Activated T-helper 2 cell treated with anti-CD3 and anti-CD28 coated beads, Interferon-gamma antibody, Interleukin-2, Interleukin-4, amounts not matched to agents 10 μg/mL and 5 μg/mL and 100 μg/mL, durations not matched to agents 14 hours and 24 hours and 36 hours (primary cell): Measurements from ENCODE around the gene CMPK2. TPM values are rescaled to one million over a fixed set of nuclear protein-coding genes. Genes with fewer than 3 reads are reported as not detected.
A peak's percentile ranks its signal among the peaks of the same experiment; 100 is the strongest.
"Not testable (repeated sequence)": the region's sequence is repeated elsewhere in the genome, so short reads cannot be mapped to it uniquely, and the experiment has no call there.

ENCODE experiments used
- DNase-seq: peaks from one replicate; pipeline ENCODE4 v3.0.0; 2021; ENCODE audit warnings: low spot score
- H3K27ac Mint-ChIP-seq: one replicate; pipeline ENCODE4 v1.8.0; 2021; ENCODE audit warnings: mixed read lengths
- H3K27me3 Mint-ChIP-seq: one replicate; pipeline ENCODE4 v1.8.0; 2021; ENCODE audit warnings: low read depth, mixed read lengths
- H3K36me3 Mint-ChIP-seq: one replicate; pipeline ENCODE4 v1.8.0; 2021; ENCODE audit warnings: low read depth, mixed read lengths
- H3K4me1 Mint-ChIP-seq: one replicate; pipeline ENCODE4 v1.8.0; 2021; ENCODE audit warnings: low read depth, mixed read lengths
- H3K4me3 Mint-ChIP-seq: one replicate; pipeline ENCODE4 v1.8.0; 2021; ENCODE audit warnings: low read depth, mild to moderate bottlenecking, moderate library complexity, mixed read lengths
- H3K9me3 Mint-ChIP-seq: one replicate; pipeline ENCODE4 v1.8.0; 2021; ENCODE audit warnings: mixed read lengths
- intact Hi-C: fragments of 100-400 bp; cut with micrococcal nuclease; formaldehyde crosslinking; loops from one replicate; pipeline ENCODE4 v1.15.1; 2023
- total RNA-seq: library from RNA; stranded (reverse); gene quantifications from 2 replicates; pipeline ENCODE4 v1.2.3, GENCODE V29; 2022

CMPK2 gene
- total RNA-seq, 1 donor from 2014 or later, result 2.9 TPM

DNA sequence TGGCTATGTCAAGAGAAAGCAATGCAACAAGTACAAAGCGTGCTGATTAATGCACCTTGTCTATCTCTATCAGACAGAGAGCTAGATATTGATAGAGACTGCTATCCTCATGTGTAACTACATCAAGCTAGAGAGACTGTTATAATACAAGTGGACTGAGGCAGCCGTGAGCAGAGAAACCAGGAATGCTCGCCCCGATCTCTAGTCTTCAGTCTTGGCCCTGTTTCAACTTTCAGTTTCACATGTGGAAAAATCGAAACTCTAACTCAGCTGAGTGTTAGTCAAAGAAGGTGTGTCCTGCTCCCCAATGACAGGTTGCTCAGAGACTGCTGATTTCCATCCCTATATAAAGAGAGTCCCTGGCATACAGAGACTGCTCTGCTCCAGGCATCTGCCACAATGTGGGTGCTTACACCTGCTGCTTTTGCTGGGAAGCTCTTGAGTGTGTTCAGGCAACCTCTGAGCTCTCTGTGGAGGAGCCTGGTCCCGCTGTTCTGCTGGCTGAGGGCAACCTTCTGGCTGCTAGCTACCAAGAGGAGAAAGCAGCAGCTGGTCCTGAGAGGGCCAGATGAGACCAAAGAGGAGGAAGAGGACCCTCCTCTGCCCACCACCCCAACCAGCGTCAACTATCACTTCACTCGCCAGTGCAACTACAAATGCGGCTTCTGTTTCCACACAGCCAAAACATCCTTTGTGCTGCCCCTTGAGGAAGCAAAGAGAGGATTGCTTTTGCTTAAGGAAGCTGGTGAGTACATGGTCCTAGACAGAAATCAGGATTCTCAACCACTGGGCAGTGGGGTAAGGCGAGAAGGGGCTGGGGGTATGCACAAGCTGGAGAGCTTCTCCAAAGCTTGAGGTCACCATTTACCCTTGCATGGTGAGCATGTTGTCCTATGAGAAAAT, 11.9 kb upstream of the CMPK2 start, which contains the start of gene RSAD2:
Gene RSAD2 (plus strand): TSS at position 376 of the 903 bp plus-strand sequence. CDS start 24 bp downstream, at position 400.
- intact Hi-C loops, result loop anchor here (1.0 kb wide), 1 partner anchor 12 kb away; the partner anchor contains the start of gene CMPK2
- Mint-ChIP-seq H3K27me3 (no peaks in the 10 kb centered on the region), H3K27ac (peak within 1 kb of the TSS; percentile 21), H3K4me1 (peaks cover 80% of the 10 kb centered on the region), H3K36me3 (peaks cover 24% of the 10 kb centered on the region), H3K4me3 (peak within 1 kb of the TSS; percentile 74), H3K9me3 (peaks cover 6% of the 10 kb centered on the region)
- DNase-seq, result peak; percentile 42

DNA sequence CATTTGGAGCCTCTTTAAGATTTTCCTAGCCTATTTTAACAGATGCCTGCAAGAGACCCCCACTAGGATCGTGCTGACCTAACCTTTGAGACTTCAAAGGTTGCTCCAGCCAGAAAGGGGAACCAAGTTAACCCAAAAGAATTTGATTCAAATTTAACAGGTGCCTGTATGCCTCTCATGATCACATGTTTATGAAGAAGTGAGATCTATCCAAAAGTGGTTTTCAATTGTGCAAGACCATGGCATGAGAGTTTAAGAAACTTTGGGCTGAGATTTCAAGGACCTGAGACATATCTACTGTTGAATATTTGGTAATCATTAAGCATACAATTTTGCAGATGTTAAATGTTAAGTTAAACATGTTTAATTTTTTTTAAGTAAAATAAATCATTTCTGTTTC, 10.6 kb upstream of the CMPK2 start:
- Mint-ChIP-seq H3K4me1 (peaks cover 72% of the 10 kb centered on the region), H3K27me3 (peaks cover under 1% of the 10 kb centered on the region), H3K36me3 (peaks cover 12% of the 10 kb centered on the region), H3K4me3 (no peak overlapping the region), H3K27ac (no peak overlapping the region), H3K9me3 (peaks cover 6% of the 10 kb centered on the region)
- no peak for DNase-seq
- intact Hi-C loops, result no loop called here

DNA sequence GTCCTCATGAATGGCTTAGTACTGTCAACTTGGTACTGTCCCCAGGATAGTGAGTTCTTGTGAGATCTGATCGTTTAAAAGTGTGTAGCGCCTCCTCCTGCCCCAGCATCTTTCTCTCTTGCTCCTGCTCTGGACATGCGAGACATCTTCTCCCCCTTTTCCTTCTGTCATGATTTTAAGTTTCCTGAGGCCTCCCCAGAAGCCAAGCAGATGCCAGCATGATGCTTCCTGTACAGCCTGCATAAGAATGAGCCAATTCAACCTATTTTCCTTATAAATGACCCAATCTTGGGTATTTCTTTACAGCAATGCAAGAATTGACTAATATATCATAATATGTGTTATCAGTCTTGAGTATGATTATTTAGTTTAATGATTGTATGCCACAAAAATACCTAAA, 8.3 kb upstream of the CMPK2 start:
- H3K4me3 Mint-ChIP-seq, result no peak overlapping the region
- DNase-seq, result no peak
- H3K9me3 Mint-ChIP-seq, result peaks cover 6% of the 10 kb centered on the region
- peaks cover 61% of the 10 kb centered on the region for H3K4me1 Mint-ChIP-seq
- peaks cover 3% of the 10 kb centered on the region for H3K27me3 Mint-ChIP-seq
- intact Hi-C loops, result no loop called here
- H3K36me3 Mint-ChIP-seq, result peaks cover 15% of the 10 kb centered on the region
- no peak overlapping the region for H3K27ac Mint-ChIP-seq

DNA sequence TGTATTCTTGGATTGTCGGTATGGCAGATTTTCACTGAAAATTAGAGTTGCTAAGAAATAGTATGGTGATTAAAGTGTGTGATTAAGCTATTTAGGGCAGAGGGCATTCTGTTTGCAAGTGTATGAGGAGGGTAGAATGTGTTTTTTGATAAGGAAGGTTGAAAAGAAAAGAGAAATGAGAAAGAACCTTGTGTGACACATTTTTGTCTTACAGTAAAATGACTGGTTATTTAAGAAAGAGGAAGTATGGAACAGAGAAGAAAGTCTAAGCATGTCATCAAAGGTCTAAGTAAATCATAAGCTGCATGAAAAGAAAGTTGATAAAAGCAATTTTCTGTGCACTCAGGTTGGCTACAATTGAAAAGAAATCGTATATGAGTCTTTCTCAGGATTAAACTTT, 6.7 kb upstream of the CMPK2 start:
- Mint-ChIP-seq H3K4me1 (peaks cover 53% of the 10 kb centered on the region), H3K27ac (peak overlapping the region; percentile 31)
- intact Hi-C loops, result no loop called here

DNA sequence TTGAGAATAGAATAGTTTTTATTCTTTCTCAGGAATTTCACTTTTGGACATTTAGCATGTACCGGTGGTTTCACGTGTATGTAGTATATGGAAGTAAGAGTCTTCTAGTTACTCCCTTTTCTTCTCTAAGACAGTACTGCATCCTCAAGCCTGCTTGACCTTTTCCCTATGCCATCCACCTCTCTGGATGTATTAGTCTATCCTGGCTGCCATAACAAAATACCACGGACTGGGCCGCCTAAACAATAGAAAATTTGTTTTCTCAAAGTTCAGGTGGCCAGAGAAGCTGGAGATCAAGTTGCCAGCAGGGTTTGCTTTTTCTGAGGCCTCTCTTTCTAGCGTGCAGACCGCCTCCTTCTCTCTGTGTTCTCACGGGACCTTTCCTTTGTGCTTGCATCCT, 1.3 kb upstream of the CMPK2 start:
- Mint-ChIP-seq H3K27ac (no peak overlapping the region), H3K4me1 (peaks cover 40% of the 10 kb centered on the region), H3K4me3 (peak overlapping the region; percentile 60), H3K9me3 (peaks cover 2% of the 10 kb centered on the region), H3K36me3 (peaks cover 27% of the 10 kb centered on the region), H3K27me3 (peaks cover 3% of the 10 kb centered on the region)
- no peak for DNase-seq
- intact Hi-C loops, result loop anchor here (2.0 kb wide), 1 partner anchor 40 kb away; no protein-coding TSS in a partner anchor

More for the DNA sequence above, 6.7 kb upstream of the CMPK2 start:
- H3K36me3 Mint-ChIP-seq, result peaks cover 15% of the 10 kb centered on the region
- H3K9me3 Mint-ChIP-seq, result peaks cover 6% of the 10 kb centered on the region
- no peak overlapping the region for H3K4me3 Mint-ChIP-seq
- DNase-seq, result no peak
- peaks cover 3% of the 10 kb centered on the region for H3K27me3 Mint-ChIP-seq

DNA sequence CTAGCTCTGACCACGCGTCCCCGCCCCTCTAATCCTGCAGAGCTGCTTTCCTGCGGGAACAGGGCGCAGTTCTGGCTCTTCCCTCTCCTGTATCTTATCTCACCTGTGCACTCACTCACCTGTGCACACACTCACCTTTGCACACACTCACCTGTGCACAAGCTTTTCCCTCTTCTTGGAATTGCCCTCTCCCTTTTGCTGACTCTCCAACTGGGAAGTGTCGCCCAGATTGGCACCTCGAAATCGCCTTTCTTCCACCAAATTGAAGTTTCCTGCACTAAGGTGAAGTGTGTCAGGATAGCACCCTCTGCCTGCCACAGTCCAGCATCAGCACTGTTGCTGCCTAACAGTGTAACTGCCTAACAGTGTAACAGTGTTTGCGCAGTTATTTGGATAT, 566 bp upstream of the CMPK2 start:
- Mint-ChIP-seq H3K36me3 (peaks cover 34% of the 10 kb centered on the region), H3K4me1 (peaks cover 42% of the 10 kb centered on the region), H3K27me3 (peaks cover 2% of the 10 kb centered on the region), H3K9me3 (peaks cover 8% of the 10 kb centered on the region), H3K4me3 (peak overlapping the region; percentile 95), H3K27ac (peak overlapping the region; percentile 90)
- intact Hi-C loops, result loop anchor here (2.0 kb wide), 1 partner anchor 39 kb away; no protein-coding TSS in a partner anchor
- DNase-seq, result no peak

DNA sequence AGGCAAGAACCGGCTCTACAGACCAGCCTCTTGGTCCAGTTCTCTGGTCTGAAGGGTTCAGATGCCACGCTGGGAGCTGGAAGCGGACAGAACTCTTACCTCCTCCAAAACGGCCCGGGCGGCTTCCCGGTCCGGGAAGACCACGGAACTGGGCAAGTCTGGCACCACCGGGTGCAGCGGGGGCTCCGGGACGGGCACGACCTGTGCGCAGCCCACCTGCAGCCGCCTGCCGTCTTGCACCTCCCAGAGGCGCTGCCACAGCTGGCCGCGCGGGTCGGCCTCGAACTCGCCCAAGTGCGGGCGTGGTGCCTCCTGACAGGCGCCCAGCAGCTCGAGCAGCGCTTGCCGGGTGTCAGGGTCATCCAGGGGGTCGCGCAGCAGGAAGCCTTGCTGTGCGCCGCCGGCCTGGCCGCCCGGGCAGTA, 773 bp downstream of the CMPK2 start:
- H3K27me3 Mint-ChIP-seq, result no peaks in the 10 kb centered on the region
- no peak for DNase-seq
- peaks cover 47% of the 10 kb centered on the region for H3K36me3 Mint-ChIP-seq
- H3K4me1 Mint-ChIP-seq, result peaks cover 40% of the 10 kb centered on the region
- intact Hi-C loops, result loop anchor here (1.0 kb wide), 2 partner anchors 12 to 30 kb away; partner anchors contain the start of gene RSAD2
- peak overlapping the region; percentile 74 for H3K4me3 Mint-ChIP-seq
- H3K27ac Mint-ChIP-seq, result peak overlapping the region; percentile 60
- peaks cover 21% of the 10 kb centered on the region for H3K9me3 Mint-ChIP-seq

DNA sequence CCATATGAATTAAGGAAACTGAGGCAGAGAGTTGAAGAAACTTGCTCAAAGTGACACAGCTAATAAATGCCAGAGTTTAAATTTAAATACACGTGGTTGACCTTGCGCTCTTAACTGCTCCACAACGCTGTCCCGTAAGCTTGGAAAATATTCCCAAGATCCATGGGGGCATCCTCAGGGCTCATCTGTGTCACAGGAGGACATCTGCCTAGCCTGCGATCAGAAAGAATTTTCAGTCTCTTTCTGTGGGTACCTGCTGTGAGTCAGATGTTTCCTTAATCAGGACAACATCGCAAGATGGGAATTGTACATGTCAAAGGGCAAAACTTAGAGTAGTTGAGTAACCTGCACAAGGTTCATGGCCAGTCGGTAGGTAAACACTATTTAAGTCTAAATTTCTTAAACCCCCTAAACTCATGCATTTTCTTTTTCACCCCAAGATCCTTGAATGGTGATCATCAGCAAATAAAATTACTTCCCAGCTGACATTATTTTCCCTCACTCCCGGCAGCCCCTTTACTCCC, 1.4 kb downstream of the CMPK2 start:
- Mint-ChIP-seq H3K36me3 (peaks cover 52% of the 10 kb centered on the region), H3K4me3 (peak overlapping the region; percentile 74), H3K27ac (peak overlapping the region; percentile 60), H3K4me1 (peaks cover 38% of the 10 kb centered on the region), H3K27me3 (no peaks in the 10 kb centered on the region), H3K9me3 (peaks cover 25% of the 10 kb centered on the region)
- DNase-seq, result no peak
- intact Hi-C loops, result no loop called here

DNA sequence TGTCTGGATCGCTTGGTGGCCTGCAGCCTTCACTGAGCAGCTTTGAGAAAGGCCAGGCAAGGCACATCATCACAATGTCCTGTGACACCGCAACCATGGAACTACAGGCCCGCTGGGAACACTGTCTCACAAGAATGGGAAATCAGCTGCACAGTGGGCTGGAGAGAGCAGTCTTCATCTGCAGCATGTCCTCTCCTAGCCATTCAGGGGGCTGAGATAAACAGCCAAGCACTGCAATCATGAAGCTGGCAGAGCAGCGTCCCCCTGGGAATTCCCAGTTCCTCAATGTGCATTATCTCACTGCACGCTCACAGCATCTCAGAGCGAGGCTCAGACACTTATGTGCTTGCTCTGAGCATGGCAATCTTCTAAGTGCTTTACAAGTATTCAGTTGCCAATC, 1.9 kb downstream of the CMPK2 start:
- H3K36me3 Mint-ChIP-seq, result peaks cover 56% of the 10 kb centered on the region
- H3K9me3 Mint-ChIP-seq, result peaks cover 30% of the 10 kb centered on the region
- intact Hi-C loops, result no loop called here
- peaks cover 36% of the 10 kb centered on the region for H3K4me1 Mint-ChIP-seq
- no peak for DNase-seq
- H3K27me3 Mint-ChIP-seq, result no peaks in the 10 kb centered on the region
- no peak overlapping the region for H3K27ac Mint-ChIP-seq
- H3K4me3 Mint-ChIP-seq, result peak overlapping the region; percentile 74

DNA sequence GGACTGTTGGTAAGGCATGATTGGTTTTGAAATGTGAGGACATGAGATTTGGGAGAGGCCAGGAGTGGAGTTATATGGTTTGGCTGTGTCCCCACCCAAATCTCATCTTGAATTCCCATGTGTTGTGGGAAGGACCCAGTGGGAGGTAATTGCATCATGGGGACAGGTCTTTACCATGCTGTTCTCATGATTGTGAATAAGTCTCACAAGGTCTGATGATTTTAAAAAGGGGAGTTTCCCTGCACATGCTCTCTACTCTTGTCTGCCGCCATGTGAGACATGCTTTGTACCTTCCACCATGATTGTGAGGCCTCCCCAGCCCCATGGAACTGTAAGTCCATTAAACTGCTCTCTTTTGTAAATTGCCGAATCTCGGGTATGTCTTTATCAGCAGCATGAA, 5.4 kb downstream of the CMPK2 start:
- peaks cover 35% of the 10 kb centered on the region for H3K4me1 Mint-ChIP-seq
- H3K36me3 Mint-ChIP-seq, result peaks cover 84% of the 10 kb centered on the region
- intact Hi-C loops, result no loop called here
- no peak for DNase-seq
- peaks cover 40% of the 10 kb centered on the region for H3K9me3 Mint-ChIP-seq
- H3K4me3 Mint-ChIP-seq, result no peak overlapping the region
- H3K27me3 Mint-ChIP-seq, result no peaks in the 10 kb centered on the region
- no peak overlapping the region for H3K27ac Mint-ChIP-seq

DNA sequence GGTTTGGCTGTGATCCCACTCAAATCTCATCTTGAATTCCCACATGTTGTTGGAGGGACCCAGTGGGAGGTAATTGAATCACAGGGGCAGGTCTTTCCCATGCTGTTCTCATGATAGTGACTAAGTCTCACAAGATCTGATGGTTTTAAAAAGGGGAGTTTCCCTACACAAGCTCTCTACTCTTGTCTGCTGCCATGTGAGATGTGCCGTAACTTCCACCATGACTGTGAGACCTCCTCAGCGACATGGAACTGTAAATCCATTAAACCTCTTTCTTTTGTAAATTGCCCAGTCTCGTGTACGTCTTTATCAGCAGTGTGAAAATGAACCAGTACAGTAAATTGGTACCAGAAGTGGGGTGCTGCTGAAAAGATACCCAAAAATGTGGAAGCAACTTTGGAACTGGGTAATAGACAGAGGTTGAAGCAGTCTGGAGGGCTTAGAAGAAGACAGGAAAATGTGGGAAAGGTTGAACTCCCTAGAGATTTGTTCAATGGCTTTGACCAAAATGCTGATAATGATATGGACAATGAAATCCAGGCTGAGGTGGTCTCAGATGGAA, 7.2 kb downstream of the CMPK2 start:
- DNase-seq, H3K4me3 Mint-ChIP-seq, intact Hi-C loops, H3K27ac Mint-ChIP-seq, H3K27me3 Mint-ChIP-seq: not testable (repeated sequence)
- Mint-ChIP-seq H3K9me3 (peaks cover 40% of the 10 kb centered on the region), H3K36me3 (peaks cover 91% of the 10 kb centered on the region), H3K4me1 (peaks cover 28% of the 10 kb centered on the region)

DNA sequence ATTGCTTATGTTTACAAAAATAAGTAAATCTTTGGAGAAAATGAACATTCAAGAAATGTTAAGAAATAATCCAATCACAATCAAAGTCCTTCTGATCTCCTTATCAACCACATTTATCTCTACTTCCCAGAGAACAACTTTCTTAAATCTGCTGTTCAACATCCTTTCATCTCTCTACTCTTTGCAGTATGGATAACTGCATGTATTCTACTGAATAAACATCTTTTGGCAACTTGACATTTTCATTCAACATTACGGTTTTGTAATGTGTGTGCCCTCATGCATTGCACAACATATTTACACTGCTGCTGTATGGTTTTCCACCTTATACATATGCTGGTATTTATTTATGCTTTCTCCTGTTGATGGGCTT, 9.2 kb downstream of the CMPK2 start:
- Mint-ChIP-seq H3K27ac (no peak overlapping the region), H3K9me3 (peaks cover 34% of the 10 kb centered on the region), H3K36me3 (peaks cover 85% of the 10 kb centered on the region), H3K27me3 (no peaks in the 10 kb centered on the region), H3K4me1 (peaks cover 23% of the 10 kb centered on the region), H3K4me3 (no peak overlapping the region)
- intact Hi-C loops, result no loop called here
- no peak for DNase-seq
